Measurements from ENCODE around the gene THAP4.
A peak's percentile ranks its signal among the peaks of the same experiment; 100 is the strongest.

The THAP4 gene

DNA sequence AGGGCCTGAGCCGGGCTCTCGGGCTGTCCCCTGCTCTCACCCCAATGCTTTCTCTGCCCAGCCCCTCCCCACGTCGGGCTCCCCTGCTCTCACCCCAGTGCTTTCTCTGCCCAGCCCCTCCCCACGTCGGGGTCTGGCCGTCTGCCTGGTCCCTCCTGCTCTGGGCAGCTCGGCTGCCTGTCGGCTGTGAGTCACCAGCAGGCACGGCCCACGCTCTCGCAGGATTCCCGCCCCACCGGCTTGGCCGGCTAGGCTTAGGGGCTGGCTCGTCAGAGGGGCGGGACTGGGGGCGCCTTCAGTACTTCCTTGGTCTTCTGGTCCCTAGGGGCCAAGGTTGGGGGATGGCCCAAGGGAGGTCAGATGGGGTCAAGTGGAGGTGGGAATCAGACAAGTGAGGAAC, 75.1 kb downstream of the THAP4 start:
- no peak for DNase-seq (ENCODE audit: low read depth)
- TF ChIP-seq, protein P1, sequence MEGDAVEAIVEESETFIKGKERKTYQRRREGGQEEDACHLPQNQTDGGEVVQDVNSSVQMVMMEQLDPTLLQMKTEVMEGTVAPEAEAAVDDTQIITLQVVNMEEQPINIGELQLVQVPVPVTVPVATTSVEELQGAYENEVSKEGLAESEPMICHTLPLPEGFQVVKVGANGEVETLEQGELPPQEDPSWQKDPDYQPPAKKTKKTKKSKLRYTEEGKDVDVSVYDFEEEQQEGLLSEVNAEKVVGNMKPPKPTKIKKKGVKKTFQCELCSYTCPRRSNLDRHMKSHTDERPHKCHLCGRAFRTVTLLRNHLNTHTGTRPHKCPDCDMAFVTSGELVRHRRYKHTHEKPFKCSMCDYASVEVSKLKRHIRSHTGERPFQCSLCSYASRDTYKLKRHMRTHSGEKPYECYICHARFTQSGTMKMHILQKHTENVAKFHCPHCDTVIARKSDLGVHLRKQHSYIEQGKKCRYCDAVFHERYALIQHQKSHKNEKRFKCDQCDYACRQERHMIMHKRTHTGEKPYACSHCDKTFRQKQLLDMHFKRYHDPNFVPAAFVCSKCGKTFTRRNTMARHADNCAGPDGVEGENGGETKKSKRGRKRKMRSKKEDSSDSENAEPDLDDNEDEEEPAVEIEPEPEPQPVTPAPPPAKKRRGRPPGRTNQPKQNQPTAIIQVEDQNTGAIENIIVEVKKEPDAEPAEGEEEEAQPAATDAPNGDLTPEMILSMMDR (IDR thresholded peaks at IDR 0.05; ENCODE audit: insufficient read depth, low read depth, low read length, missing control alignments): no peak
- H3K4me3 ChIP-seq (ENCODE audit: low read depth, low read length): no peak overlapping the region

DNA sequence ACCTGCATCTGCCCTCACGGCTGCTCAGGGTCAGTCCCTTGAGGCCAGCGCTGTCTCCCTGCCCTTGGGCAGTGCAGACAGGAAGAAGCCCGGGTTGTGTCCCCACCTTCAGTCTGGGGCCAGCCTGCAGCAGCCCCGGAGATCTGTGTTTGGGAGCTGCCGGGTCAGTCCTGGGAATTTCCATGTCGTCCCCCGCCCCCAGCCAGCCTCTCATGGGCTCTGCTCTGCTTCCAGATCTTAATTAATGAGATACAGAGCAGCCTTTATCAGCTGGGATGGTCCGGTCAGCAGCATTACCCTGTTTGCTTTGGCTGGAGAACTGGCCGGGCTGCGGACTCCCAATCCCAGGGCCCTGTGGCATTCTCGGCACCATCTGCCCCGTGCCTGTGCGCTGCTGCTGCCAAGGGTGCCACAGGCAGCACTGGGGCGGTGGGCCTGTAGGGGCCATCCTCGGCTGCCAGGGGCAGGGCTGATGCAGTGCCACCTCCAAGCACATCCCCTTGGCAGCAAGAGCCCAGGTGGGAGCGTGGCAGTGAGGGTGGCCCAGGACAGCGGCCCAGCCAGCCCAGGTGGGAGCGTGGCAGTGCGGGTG, 76.0 kb downstream of the THAP4 start:
- no peak overlapping the region for H3K4me3 ChIP-seq (ENCODE audit: low read depth, low read length)
- DNase-seq (ENCODE audit: low read depth): no peak
- TF ChIP-seq, protein P1 (IDR thresholded peaks at IDR 0.05; ENCODE audit: insufficient read depth, low read depth, low read length, missing control alignments): no peak

DNA sequence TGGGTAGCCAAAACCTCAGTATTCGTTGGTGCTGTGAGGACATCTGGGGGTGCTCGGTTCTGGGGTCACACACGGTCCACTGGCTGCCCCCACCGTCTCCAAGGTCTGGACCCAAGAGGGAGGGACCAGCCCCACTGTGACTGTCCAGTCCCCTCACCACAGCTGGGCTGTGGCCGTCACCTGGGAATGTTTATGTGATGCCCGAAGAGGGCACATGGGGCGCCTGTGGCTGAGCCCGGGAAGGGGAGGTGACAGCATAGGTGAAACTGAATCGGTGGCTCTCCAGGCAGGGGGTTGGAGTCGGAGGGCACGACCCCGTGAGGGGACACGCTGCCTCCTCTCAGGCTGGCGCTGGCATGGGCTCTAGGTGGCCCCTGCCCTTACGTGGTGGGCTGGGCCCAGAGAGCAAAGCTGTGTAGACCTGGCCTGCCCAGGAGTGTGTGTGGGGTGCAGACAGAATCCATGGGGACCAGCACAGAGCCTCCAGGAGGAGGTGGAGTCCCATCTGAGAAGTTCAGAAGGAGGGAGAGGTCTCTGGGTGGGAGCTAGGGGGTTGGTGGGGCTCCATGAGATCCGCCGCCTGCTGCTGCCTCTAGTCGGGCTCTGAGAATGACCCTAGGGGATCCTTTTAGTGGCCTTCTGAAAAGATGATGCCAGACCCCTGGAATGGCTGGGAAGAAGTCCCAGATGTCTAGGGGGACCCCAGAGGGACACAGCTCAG, 76.6 kb downstream of the THAP4 start:
- no peak overlapping the region for H3K4me3 ChIP-seq (ENCODE audit: low read depth, low read length)
- TF ChIP-seq, protein P1 (IDR thresholded peaks at IDR 0.05; ENCODE audit: insufficient read depth, low read depth, low read length, missing control alignments): no peak
- no peak for DNase-seq (ENCODE audit: low read depth)

DNA sequence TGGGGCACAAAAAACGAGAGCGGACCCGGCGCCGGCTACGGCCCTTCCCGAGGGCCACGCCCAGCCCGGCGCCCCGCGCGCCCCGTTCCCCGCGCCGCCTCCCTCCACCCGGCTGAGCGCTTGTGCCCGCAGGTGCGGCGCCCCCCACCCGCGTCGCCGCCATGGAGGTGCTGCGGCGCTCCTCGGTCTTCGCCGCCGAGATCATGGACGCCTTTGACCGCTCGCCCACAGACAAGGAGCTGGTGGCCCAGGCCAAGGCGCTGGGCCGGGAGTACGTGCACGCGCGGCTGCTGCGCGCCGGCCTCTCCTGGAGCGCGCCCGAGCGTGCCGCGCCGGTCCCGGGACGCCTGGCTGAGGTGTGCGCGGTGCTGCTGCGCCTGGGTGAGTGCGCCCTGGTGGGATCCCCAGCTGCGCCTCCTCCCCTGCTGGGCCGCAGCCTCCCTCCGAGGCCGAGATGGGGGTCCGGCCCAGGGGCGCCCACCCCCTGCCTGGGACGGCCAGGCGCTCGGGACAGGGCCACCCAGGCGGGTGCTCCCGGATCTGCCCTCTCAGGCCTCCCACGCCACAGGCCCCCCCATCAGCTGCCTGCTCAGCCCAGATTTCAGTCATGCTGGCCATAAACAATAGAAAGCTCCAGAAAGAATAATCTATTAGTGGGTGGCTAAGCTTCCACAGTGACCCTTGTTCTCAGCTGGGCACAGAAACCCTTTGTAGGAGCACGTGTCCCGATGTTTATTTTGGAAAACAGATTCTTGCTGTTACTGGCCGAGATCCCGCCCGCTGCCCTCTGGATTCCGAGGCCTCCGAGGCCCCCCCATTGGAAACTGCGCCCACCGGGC, 77.4 kb downstream of the THAP4 start:
- peak; percentile 50 for DNase-seq (ENCODE audit: low read depth)
- peak overlapping the region; percentile 58 for H3K4me3 ChIP-seq (ENCODE audit: low read depth, low read length)
- TF ChIP-seq, protein P1 (IDR thresholded peaks at IDR 0.05; ENCODE audit: insufficient read depth, low read depth, low read length, missing control alignments): no peak

DNA sequence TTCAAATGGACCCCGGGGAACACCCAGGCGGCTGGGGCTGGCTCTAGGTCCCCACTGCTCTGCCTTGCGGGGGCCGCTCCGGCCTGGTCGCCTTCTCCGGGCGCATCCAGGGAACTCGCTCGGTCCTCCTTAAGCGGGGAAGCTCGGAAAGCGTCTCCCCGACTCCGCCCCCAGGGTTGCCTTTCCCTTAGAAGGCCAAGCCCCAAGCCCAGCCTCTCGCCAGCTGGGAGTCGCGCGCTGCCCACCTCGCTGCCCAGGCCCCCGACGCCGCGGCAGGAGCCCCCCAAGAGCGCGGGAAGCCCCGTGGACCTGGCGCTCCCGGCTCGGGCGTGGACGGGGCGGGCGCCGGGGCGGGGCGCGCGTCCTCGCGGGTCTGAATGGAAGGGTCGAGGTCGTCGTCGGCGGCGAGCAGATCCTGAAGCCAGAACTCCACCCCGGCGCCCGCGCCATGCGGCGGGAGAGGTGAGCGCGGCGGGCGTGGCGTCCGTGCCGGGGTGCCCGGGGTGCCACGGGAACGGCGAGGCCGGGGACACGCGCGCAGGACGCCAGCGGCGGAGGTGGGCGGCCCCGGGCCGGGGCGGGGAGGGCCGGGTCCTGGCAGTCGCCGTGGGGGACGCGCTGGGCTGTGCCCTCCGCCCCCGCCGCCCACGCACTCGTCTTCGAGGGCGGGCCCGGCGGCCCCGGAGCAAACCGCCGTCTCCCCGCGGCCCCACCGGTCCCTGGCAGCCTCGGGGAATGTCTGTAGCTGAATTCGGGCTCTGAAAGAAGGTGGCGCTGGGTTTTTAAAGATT, 78.2 kb downstream of the THAP4 start, which contains the start of gene BOK:
Gene BOK (plus strand): TSS at position 214 of the 791 bp plus-strand sequence. CDS start 739 bp downstream, outside the sequence.
- TF ChIP-seq, protein P1 (IDR thresholded peaks at IDR 0.05; ENCODE audit: insufficient read depth, low read depth, low read length, missing control alignments): no peak
- no peak for DNase-seq (ENCODE audit: low read depth)
- peak within 1 kb of the TSS; percentile 58 for H3K4me3 ChIP-seq (ENCODE audit: low read depth, low read length)

DNA sequence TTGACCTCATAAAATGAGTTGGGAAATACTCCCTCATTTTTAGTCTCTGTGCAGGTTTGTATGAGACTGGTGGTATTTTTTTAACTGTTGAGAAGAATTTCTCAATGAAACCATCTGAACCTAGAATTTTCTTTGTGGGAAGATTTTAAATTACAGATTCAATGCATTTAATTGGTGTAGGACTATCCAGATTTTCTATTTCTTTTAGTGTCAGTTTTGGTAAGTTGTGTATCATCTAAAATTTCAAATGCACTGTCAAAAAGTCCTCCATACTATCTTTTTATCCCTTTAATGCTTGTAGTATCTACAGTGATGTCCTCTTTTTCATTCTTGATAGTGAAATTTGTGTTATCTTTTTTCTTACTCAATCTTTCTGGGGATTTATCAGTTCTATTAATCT, 80.2 kb downstream of the THAP4 start:
- H3K4me3 ChIP-seq (ENCODE audit: low read depth, low read length): no peak overlapping the region
- TF ChIP-seq, protein P1 (IDR thresholded peaks at IDR 0.05; ENCODE audit: insufficient read depth, low read depth, low read length, missing control alignments): no peak
- no peak for DNase-seq (ENCODE audit: low read depth)

Measured in GM12865 (cell line).